ENCODE measurements around the gene CREB3L1. TPM values are rescaled to one million over a fixed set of nuclear protein-coding genes. Genes with fewer than 3 reads are reported as not detected.
A peak's percentile ranks its signal among the peaks of the same experiment; 100 is the strongest.

CREB3L1 gene
- total and polyA plus RNA-seq, 2 of the 13 experiments (the other 11 are each of a cell fraction or from before 2014, with no cell fraction given) = not detected

DNA sequence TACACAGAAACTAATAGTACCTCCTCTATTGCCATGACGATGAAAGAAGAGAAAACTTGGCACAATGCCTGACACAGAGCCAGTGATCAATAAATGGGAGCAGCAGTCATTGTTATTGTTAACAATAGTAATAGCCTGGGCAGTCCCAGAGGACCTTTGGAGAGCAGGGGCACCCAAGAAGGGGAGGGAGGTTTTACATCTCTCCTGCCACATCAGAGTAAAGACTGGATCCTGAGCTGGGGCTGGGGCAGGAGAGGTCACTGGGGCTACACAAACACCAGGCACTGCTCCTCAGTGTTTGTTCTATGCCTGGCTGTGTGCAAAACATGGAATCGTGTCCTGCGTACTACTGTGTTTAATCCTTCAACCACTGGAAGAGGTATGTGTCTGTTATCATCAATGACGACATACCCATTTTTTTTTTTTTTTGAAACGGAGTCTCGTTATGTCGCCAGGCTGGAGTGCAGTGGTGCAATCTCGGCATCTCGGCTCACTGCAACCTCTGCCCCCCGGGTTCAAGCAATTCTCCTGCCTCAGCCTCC is 25.0 kb upstream of the CREB3L1 start (continued):
- TF ChIP-seq, protein P1, sequence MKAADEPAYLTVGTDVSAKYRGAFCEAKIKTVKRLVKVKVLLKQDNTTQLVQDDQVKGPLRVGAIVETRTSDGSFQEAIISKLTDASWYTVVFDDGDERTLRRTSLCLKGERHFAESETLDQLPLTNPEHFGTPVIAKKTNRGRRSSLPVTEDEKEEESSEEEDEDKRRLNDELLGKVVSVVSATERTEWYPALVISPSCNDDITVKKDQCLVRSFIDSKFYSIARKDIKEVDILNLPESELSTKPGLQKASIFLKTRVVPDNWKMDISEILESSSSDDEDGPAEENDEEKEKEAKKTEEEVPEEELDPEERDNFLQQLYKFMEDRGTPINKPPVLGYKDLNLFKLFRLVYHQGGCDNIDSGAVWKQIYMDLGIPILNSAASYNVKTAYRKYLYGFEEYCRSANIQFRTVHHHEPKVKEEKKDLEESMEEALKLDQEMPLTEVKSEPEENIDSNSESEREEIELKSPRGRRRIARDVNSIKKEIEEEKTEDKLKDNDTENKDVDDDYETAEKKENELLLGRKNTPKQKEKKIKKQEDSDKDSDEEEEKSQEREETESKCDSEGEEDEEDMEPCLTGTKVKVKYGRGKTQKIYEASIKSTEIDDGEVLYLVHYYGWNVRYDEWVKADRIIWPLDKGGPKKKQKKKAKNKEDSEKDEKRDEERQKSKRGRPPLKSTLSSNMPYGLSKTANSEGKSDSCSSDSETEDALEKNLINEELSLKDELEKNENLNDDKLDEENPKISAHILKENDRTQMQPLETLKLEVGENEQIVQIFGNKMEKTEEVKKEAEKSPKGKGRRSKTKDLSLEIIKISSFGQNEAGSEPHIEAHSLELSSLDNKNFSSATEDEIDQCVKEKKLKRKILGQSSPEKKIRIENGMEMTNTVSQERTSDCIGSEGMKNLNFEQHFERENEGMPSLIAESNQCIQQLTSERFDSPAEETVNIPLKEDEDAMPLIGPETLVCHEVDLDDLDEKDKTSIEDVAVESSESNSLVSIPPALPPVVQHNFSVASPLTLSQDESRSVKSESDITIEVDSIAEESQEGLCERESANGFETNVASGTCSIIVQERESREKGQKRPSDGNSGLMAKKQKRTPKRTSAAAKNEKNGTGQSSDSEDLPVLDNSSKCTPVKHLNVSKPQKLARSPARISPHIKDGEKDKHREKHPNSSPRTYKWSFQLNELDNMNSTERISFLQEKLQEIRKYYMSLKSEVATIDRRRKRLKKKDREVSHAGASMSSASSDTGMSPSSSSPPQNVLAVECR (CRISPR knock-in tag; IDR thresholded peaks at IDR 0.05; ENCODE audit: borderline replicate concordance) = peak; percentile 49; the same call in 1 of the 2 replicates
- TF ChIP-seq, protein P2, sequence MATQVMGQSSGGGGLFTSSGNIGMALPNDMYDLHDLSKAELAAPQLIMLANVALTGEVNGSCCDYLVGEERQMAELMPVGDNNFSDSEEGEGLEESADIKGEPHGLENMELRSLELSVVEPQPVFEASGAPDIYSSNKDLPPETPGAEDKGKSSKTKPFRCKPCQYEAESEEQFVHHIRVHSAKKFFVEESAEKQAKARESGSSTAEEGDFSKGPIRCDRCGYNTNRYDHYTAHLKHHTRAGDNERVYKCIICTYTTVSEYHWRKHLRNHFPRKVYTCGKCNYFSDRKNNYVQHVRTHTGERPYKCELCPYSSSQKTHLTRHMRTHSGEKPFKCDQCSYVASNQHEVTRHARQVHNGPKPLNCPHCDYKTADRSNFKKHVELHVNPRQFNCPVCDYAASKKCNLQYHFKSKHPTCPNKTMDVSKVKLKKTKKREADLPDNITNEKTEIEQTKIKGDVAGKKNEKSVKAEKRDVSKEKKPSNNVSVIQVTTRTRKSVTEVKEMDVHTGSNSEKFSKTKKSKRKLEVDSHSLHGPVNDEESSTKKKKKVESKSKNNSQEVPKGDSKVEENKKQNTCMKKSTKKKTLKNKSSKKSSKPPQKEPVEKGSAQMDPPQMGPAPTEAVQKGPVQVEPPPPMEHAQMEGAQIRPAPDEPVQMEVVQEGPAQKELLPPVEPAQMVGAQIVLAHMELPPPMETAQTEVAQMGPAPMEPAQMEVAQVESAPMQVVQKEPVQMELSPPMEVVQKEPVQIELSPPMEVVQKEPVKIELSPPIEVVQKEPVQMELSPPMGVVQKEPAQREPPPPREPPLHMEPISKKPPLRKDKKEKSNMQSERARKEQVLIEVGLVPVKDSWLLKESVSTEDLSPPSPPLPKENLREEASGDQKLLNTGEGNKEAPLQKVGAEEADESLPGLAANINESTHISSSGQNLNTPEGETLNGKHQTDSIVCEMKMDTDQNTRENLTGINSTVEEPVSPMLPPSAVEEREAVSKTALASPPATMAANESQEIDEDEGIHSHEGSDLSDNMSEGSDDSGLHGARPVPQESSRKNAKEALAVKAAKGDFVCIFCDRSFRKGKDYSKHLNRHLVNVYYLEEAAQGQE (IDR thresholded peaks at IDR 0.05; ENCODE audit: borderline replicate concordance in 1 of 2, low read depth in 1 of 2, low read length in 2 of 2) = no peak
- TF ChIP-seq ERF (CRISPR knock-in tag; IDR thresholded peaks at IDR 0.05) (peak; percentile 42; the same call in 1 of the 2 replicates), HNRNPK (IDR thresholded peaks at IDR 0.05; ENCODE audit: low read depth, low read length, poor library complexity, severe bottlenecking) (no peak), ZSCAN22 (CRISPR knock-in tag; IDR thresholded peaks at IDR 0.05) (no peak), ZNF83 (CRISPR knock-in tag; IDR thresholded peaks at IDR 0.05; ENCODE audit: borderline replicate concordance) (no peak), YY1 (IDR thresholded peaks at IDR 0.05; ENCODE audit: insufficient read depth, insufficient replicate concordance, low read depth, low read length) (no peak), FOXJ3 (CRISPR knock-in tag; IDR thresholded peaks at IDR 0.05; ENCODE audit: borderline replicate concordance) (no peak), GLI4 (CRISPR knock-in tag; IDR thresholded peaks at IDR 0.05; ENCODE audit: borderline replicate concordance) (no peak), BRCA1 (CRISPR knock-in tag; IDR thresholded peaks at IDR 0.05) (no peak), CREB1 (IDR thresholded peaks at IDR 0.05) (peak; percentile 82), CREB1 (CRISPR knock-in tag; IDR thresholded peaks at IDR 0.05) (peak; percentile 43; the same call in 1 of the 2 replicates), KLF16 (CRISPR knock-in tag; IDR thresholded peaks at IDR 0.05) (peak in 1 of 2 experiments; percentile 33; a peak in 1 of 4 replicates), FOXK1 (CRISPR knock-in tag; IDR thresholded peaks at IDR 0.05; ENCODE audit: borderline replicate concordance, low read depth) (peak; percentile 30; the same call in 1 of the 2 replicates), PITX1 (CRISPR knock-in tag; IDR thresholded peaks at IDR 0.05) (peak; percentile 69), LCORL (IDR thresholded peaks at IDR 0.05) (no peak), LCORL (CRISPR knock-in tag; IDR thresholded peaks at IDR 0.05) (peak; percentile 81)
- TF ChIP-seq, protein P3, sequence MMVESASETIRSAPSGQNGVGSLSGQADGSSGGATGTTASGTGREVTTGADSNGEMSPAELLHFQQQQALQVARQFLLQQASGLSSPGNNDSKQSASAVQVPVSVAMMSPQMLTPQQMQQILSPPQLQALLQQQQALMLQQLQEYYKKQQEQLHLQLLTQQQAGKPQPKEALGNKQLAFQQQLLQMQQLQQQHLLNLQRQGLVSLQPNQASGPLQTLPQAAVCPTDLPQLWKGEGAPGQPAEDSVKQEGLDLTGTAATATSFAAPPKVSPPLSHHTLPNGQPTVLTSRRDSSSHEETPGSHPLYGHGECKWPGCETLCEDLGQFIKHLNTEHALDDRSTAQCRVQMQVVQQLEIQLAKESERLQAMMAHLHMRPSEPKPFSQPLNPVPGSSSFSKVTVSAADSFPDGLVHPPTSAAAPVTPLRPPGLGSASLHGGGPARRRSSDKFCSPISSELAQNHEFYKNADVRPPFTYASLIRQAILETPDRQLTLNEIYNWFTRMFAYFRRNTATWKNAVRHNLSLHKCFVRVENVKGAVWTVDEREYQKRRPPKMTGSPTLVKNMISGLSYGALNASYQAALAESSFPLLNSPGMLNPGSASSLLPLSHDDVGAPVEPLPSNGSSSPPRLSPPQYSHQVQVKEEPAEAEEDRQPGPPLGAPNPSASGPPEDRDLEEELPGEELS (CRISPR knock-in tag; IDR thresholded peaks at IDR 0.05) = 0 out of 2 replicates have a peak, but pooled peaks have one; percentile 49
- TF ChIP-seq, protein P4, sequence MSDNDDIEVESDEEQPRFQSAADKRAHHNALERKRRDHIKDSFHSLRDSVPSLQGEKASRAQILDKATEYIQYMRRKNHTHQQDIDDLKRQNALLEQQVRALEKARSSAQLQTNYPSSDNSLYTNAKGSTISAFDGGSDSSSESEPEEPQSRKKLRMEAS (IDR thresholded peaks at IDR 0.05) = peak; percentile 21; the same call in 1 of the 2 replicates
